K562 (cell line): ENCODE results near the gene TXNL1. TPM values are rescaled to one million over a fixed set of nuclear protein-coding genes. Genes with fewer than 3 reads are reported as not detected.

Experiments
- ATAC-seq: fragments of 200-7000 bp; cut with Tn5 transposase; 3 replicates; pipeline ENCODE4 v1.9.1; 2020; ENCODE audit warnings: moderate library complexity
- BruUV-seq: library from RNA; stranded (reverse); fragments of 400-500 nt; replicated peaks from 2 replicates; lab custom pipeline; 2021; lab: Mats Ljungman, UMichigan
- CTCF ChIA-PET: fragments of 300-600 bp; formaldehyde crosslinking; extraction: SDS; loops from one replicate; lab custom pipeline; 2021; ENCODE audit warnings: low intra/inter-chr PET ratio; lab: Yijun Ruan, JAX
- POLR2A ChIA-PET: fragments of 300-600, 350-650 bp; sonication (Branson Sonifier 250); formaldehyde crosslinking; extraction: SDS; loops from one replicate; lab custom pipeline; 2021; ENCODE audit warnings: antibody characterized with exemption, inconsistent platforms; lab: Yijun Ruan, JAX
- DNase-seq, 4 experiments: peaks; one replicate each; pipeline versions ENCODE4 v3.0.0 to v3.0.0-alpha.2; 2011 to 2018; ENCODE audit warnings: low spot score in 3 of 4, mixed read lengths in 3 of 4; ENCODE audit errors: extremely low read depth in 1 of 4
- FAIRE-seq: peaks from 2 replicates; lab custom pipeline; 2011; peaks lifted over from hg19 to GRCh38; lab: Jason Lieb, UNC
- H2AFZ ChIP-seq: 2 replicates; pipeline ENCODE4 v1.6.0; 2011; ENCODE audit warnings: low read depth, low read length, control low read depth, inconsistent platforms
- H3K27ac ChIP-seq: fragments of 200-600 bp; 3 replicates; pipeline ENCODE4 v1.8.0; 2011; ENCODE audit warnings: low read depth, mild to moderate bottlenecking, control low read depth, inconsistent platforms, low read length, moderate library complexity, mixed read lengths; ENCODE audit errors: extremely low read depth
- H3K27me3 ChIP-seq, 2 experiments: fragments of 300-600 bp in 1 of 2; 2 replicates in 1 of 2; 3 replicates in 1 of 2; pipeline versions ENCODE4 v1.6.0 to v1.8.0; 2011; ENCODE audit warnings: inconsistent platforms in 2 of 2, low read length in 2 of 2, mild to moderate bottlenecking in 1 of 2, mixed read lengths in 1 of 2, moderate library complexity in 1 of 2; ENCODE audit not compliant: control insufficient read depth in 2 of 2, insufficient read depth in 2 of 2
- H3K36me3 ChIP-seq: fragments of 300-600 bp; 3 replicates; pipeline ENCODE4 v1.8.0; 2011; ENCODE audit warnings: mild to moderate bottlenecking, low read length, inconsistent platforms; ENCODE audit not compliant: control insufficient read depth, insufficient read depth
- H3K4me1 ChIP-seq, 2 experiments: fragments of 200-600 bp in 1 of 2; replicated peaks in 1 of 2; 2 replicates in 1 of 2; 3 replicates in 1 of 2; pipeline versions ENCODE4 v1.5.1 to v1.8.0; 2011; ENCODE audit warnings: inconsistent platforms in 2 of 2, low read length in 2 of 2, mild to moderate bottlenecking in 1 of 2, mixed read lengths in 1 of 2, moderate library complexity in 1 of 2; ENCODE audit not compliant: control insufficient read depth in 2 of 2, insufficient read depth in 2 of 2
- H3K4me2 ChIP-seq: 2 replicates; pipeline ENCODE4 v1.6.1; 2011; ENCODE audit warnings: low read length, control low read depth, inconsistent platforms, mixed read lengths; ENCODE audit not compliant: insufficient read depth
- H3K4me3 ChIP-seq: fragments of 200-600 bp; sonication (generic), shearing (Covaris generic); 2 replicates; pipeline ENCODE4 v1.5.1; 2016; ENCODE audit warnings: control low read depth, inconsistent platforms
- H3K79me2 ChIP-seq: fragments of 200-600 bp; 3 replicates; pipeline ENCODE4 v1.8.0; 2011; ENCODE audit warnings: low read length, inconsistent platforms; ENCODE audit not compliant: control insufficient read depth, insufficient read depth
- H3K9ac ChIP-seq, 2 experiments: 2 replicates each; pipeline versions ENCODE4 v1.6.0 to v1.6.1; 2011; ENCODE audit warnings: low read depth in 2 of 2, low read length in 2 of 2, control low read depth in 1 of 2, inconsistent platforms in 1 of 2, mild to moderate bottlenecking in 1 of 2, mixed read lengths in 1 of 2; ENCODE audit not compliant: insufficient read depth in 1 of 2
- H3K9me1 ChIP-seq: one replicate; pipeline ENCODE4 v1.6.0; 2011; ENCODE audit warnings: inconsistent platforms, mild to moderate bottlenecking, low read length, moderate library complexity; ENCODE audit not compliant: control insufficient read depth, insufficient read depth
- H3K9me3 ChIP-seq: replicated peaks from 2 replicates; pipeline ENCODE4 v1.5.1; 2011; ENCODE audit warnings: low read depth, low read length, inconsistent platforms; ENCODE audit not compliant: control insufficient read depth, insufficient read depth
- H4K20me1 ChIP-seq: replicated peaks from 2 replicates; pipeline ENCODE4 v1.6.1; 2011; ENCODE audit warnings: low read length, inconsistent platforms, mixed read lengths; ENCODE audit not compliant: control insufficient read depth, insufficient read depth
- ASH1L ChIP-seq: fragments of 450-650 bp; IDR thresholded peaks from 2 replicates; pipeline ENCODE4 v1.6.1; 2018; ENCODE audit warnings: borderline replicate concordance, mild to moderate bottlenecking, low read depth; ENCODE audit not compliant: partially characterized antibody
- CHCHD3 ChIP-seq: fragments of 250-450 bp; sonication (Bioruptor Pico); IDR thresholded peaks from 2 replicates; pipeline ENCODE4 v2.1.2; 2022; ENCODE audit warnings: mild to moderate bottlenecking
- ETV1 ChIP-seq: fragments of 450-650 bp; conservative IDR thresholded peaks from 2 replicates; pipeline ENCODE4 v1.6.1; 2016; ENCODE audit warnings: missing genetic modification characterization, control low read depth, low read depth, missing compliant biosample characterization
- FOXA3 ChIP-seq, 2 experiments: fragments of 450-650 bp in 1 of 2; sonication (generic) in 1 of 2; formaldehyde crosslinking; IDR thresholded peaks in 1 of 2; conservative IDR thresholded peaks in 1 of 2; 2 replicates each; pipeline versions ENCODE4 v1.4.0 to v1.8.0; 2020 to 2022; ENCODE audit warnings: mild to moderate bottlenecking in 2 of 2, missing genetic modification reagents in 1 of 2
- FOXJ3 ChIP-seq: sonication (generic); formaldehyde crosslinking; IDR thresholded peaks from 2 replicates; pipeline ENCODE4 v1.4.0; 2020; ENCODE audit warnings: mild to moderate bottlenecking, missing genetic modification reagents
- HNRNPK ChIP-seq: fragments of 200-400 bp; formaldehyde crosslinking; IDR thresholded peaks from one replicate; pipeline ENCODE4 v1.6.1; 2018; ENCODE audit warnings: mild to moderate bottlenecking, low read depth, low read length; ENCODE audit not compliant: poor library complexity, severe bottlenecking
- MAZ ChIP-seq, 2 experiments: fragments of 450-650 bp in 1 of 2; sonication (generic) in 1 of 2; formaldehyde crosslinking; IDR thresholded peaks in 1 of 2; conservative IDR thresholded peaks in 1 of 2; 2 replicates each; pipeline versions ENCODE4 v1.4.0 to v1.5.0; 2020; ENCODE audit warnings: mild to moderate bottlenecking in 1 of 2, missing genetic modification reagents in 1 of 2
- MEF2D ChIP-seq: conservative IDR thresholded peaks from 2 replicates; pipeline ENCODE4 v1.6.1; 2016; ENCODE audit warnings: low read depth, missing genetic modification characterization, missing compliant biosample characterization
- NCOA6 ChIP-seq: fragments of 450-650 bp; IDR thresholded peaks from 2 replicates; pipeline ENCODE4 v1.6.1; 2017; ENCODE audit warnings: mild to moderate bottlenecking
- POLR2AphosphoS2 ChIP-seq: IDR thresholded peaks from 2 replicates; pipeline ENCODE4 v1.6.1; 2012; ENCODE audit warnings: low read length, improper control_type of control experiment
- RFX5 ChIP-seq: IDR thresholded peaks from 2 replicates; pipeline ENCODE4 v1.6.1; 2011; ENCODE audit warnings: low read depth, mild to moderate bottlenecking, improper control_type of control experiment, low read length
- SP2 ChIP-seq: IDR thresholded peaks from 2 replicates; pipeline ENCODE4 v1.6.1; 2011; ENCODE audit warnings: mild to moderate bottlenecking, low read depth, low read length, moderate library complexity; ENCODE audit not compliant: poor library complexity, severe bottlenecking; ENCODE audit errors: extremely low read depth
- SRSF1 ChIP-seq: fragments of 200-400 bp; formaldehyde crosslinking; IDR thresholded peaks from 2 replicates; pipeline ENCODE4 v1.6.1; 2017; ENCODE audit warnings: mild to moderate bottlenecking, low read depth, low read length, moderate library complexity
- TCF7 ChIP-seq: sonication (generic); IDR thresholded peaks from 2 replicates; pipeline ENCODE4 v1.6.1; 2016; ENCODE audit warnings: antibody characterized with exemption, borderline replicate concordance
- XRCC5 ChIP-seq: fragments of 200-400 bp; formaldehyde crosslinking; IDR thresholded peaks from 2 replicates; pipeline ENCODE4 v1.6.1; 2017; ENCODE audit warnings: low read depth, mild to moderate bottlenecking, low read length
- ZNF830 ChIP-seq: fragments of 250-450 bp; sonication (Bioruptor Pico); IDR thresholded peaks from 2 replicates; pipeline ENCODE4 v1.5.0; 2021; ENCODE audit warnings: mild to moderate bottlenecking
- WGBS: fragments of 100-300 bp; shearing (Covaris generic); methylation state at CpG from one replicate; pipeline ENCODE4 v1.1.6; 2016; ENCODE audit warnings: low coverage, mixed read lengths; ENCODE audit not compliant: insufficient coverage; ENCODE audit errors: missing lambda C conversion rate; 5-methylcytosine and 5-hydroxymethylcytosine counted together
- in situ Hi-C: fragments of 300-500 bp; cut with MboI; formaldehyde crosslinking; loops from 4 replicates; pipeline ENCODE4 v1.15.0; 2018; ENCODE audit warnings: inconsistent platforms, mixed read lengths
- intact Hi-C: fragments of 100-400 bp; cut with micrococcal nuclease; formaldehyde crosslinking; loops from 2 replicates; pipeline ENCODE4 v1.14.2; 2022
- polyA plus RNA-seq, 8 experiments: library from polyadenylated mRNA; depleted of rRNA in 4 of 8; stranded (reverse) in 5 of 8; unstranded in 3 of 8; fragments of >200 nt; fragmentation: Nextera tagmentation in 2 of 8; fragmentation: Illumina TruSeq in 1 of 8; extraction: Ambion mirVana in 2 of 8; extraction: Trizol in 1 of 8; gene quantifications; 2 replicates each; pipeline versions ENCODE4 v1.2.1 to v1.2.3, GENCODE V29; 2011 to 2014; ENCODE audit warnings: inconsistent platforms in 1 of 8, missing spikeins in 1 of 8
- total RNA-seq, 7 experiments: library from RNA; depleted of rRNA in 6 of 7; stranded (reverse); fragments of >200 nt in 6 of 7; fragmentation: Illumina TruSeq in 2 of 7; extraction: Trizol in 2 of 7; gene quantifications; 2 replicates each; pipeline versions ENCODE4 v1.2.1 to v1.2.3, GENCODE V29; 2011 to 2021; ENCODE audit warnings: low replicate concordance in 1 of 7

Gene TXNL1
- total and polyA plus RNA-seq, 9 of the 15 experiments (the other 6 are each of a cell fraction or from before 2014, with no cell fraction given): 45.4 to 103 (median 65.7) TPM

DNA sequence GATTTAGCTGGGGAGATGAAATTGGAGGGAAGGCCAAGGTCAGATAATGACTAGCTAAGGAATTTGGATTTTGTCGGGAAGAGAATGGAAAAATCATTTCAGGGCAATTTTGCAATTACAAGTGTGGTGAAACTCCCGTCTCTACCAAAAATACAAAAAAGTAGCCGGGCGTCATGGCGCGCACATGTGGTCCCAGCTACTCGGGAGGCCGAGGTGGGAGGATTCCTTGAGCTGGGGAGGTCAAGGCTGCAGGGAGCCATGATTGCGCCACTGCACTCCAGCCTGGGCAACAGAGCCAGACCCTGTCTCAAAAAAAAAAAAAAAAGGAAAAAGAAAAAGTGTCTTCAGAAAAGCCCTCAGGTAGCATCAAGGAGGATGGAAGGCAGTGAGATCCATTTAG is 1.2 kb upstream of the TXNL1 start:
- peaks cover 38% of the 10 kb centered on the region for H3K79me2 ChIP-seq
- ChIA-PET POLR2A (no interaction called here), CTCF (no interaction called here)
- no peak for DNase-seq
- intact Hi-C loops: loop anchor here (10.0 kb wide), 1 partner anchor 1255 kb away; no protein-coding TSS in a partner anchor
- no peak overlapping the region for H3K4me3 ChIP-seq
- FAIRE-seq: no peak
- H3K4me2 ChIP-seq: no peak overlapping the region
- no peak overlapping the region for H3K9ac ChIP-seq
- peak overlapping the region; percentile 92; the same call in 1 of the 2 replicates for H2AFZ ChIP-seq
- H3K4me1 ChIP-seq: peaks cover 0 to 2% of the 10 kb centered on the region in 2 experiments; a peak in 3 of 5 replicates
- BruUV-seq: no TSS peak
- H3K27me3 ChIP-seq: no peaks in the 10 kb centered on the region
- H3K9me1 ChIP-seq: no peaks in the 10 kb centered on the region
- no peak for ATAC-seq
- H3K36me3 ChIP-seq: peaks cover 11% of the 10 kb centered on the region; the same call in 2 of the 3 replicates
- H3K27ac ChIP-seq: no peak overlapping the region
- peaks cover 4% of the 10 kb centered on the region; the same call in 1 of the 2 replicates for H3K9me3 ChIP-seq
- in situ Hi-C loops: no loop called here
- TF ChIP-seq NCOA6 (no peak), SRSF1 (no peak), FOXA3 (CRISPR knock-in tag; conservative IDR thresholded peaks at IDR 0.05 in 1 of 2, IDR thresholded peaks at IDR 0.05 in 1 of 2) (no peak), HNRNPK (no peak), RFX5 (no peak), ZNF830 (CRISPR knock-in tag) (no peak), ASH1L (no peak), MAZ (CRISPR knock-in tag; conservative IDR thresholded peaks at IDR 0.05 in 1 of 2, IDR thresholded peaks at IDR 0.05 in 1 of 2) (no peak), TCF7 (no peak), POLR2AphosphoS2 (no peak), SP2 (no peak), CHCHD3 (CRISPR knock-in tag) (no peak), ETV1 (tag) (no peak), MEF2D (tag) (no peak), FOXJ3 (CRISPR knock-in tag) (no peak), XRCC5 (no peak)
- 86% methylated on average over 2 of the region's 9 CpGs for WGBS
- peaks cover 5% of the 10 kb centered on the region; the same call in 1 of the 2 replicates for H4K20me1 ChIP-seq
